WTC11 (cell line): Measurements from ENCODE around the gene TIFAB. TPM values are rescaled to one million over a fixed set of nuclear protein-coding genes. Genes with fewer than 3 reads are reported as not detected.

Source experiments
- ATAC-seq: fragments of 200-7000 bp; cut with Tn5 transposase; 2 replicates; pipeline ENCODE4 v1.10.0; 2021; ENCODE audit warnings: mild to moderate bottlenecking, moderate library complexity
- CTCF ChIA-PET: fragments of 300-600 bp; sonication (Branson Sonifier 250); formaldehyde crosslinking; loops from one replicate; lab custom pipeline; 2021; ENCODE audit warnings: antibody characterized with exemption; lab: Charles Lee
- POLR2A ChIA-PET: fragments of 350-600 bp; sonication (Branson Sonifier 250); formaldehyde crosslinking; loops from one replicate; lab custom pipeline; 2021; ENCODE audit warnings: antibody characterized with exemption; lab: Charles Lee
- DNase-seq: peaks from one replicate; pipeline ENCODE4 v3.0.0; 2021; ENCODE audit warnings: low spot score
- H3K27ac Mint-ChIP-seq: 2 replicates; pipeline ENCODE4 v1.8.0; 2021; ENCODE audit warnings: mixed read lengths
- H3K27me3 Mint-ChIP-seq: 2 replicates; pipeline ENCODE4 v1.8.0; 2021; ENCODE audit warnings: low read depth, mild to moderate bottlenecking, moderate library complexity, mixed read lengths
- H3K36me3 Mint-ChIP-seq: 2 replicates; pipeline ENCODE4 v1.8.0; 2021; ENCODE audit warnings: mixed read lengths
- H3K4me1 Mint-ChIP-seq: 2 replicates; pipeline ENCODE4 v1.8.0; 2022; ENCODE audit warnings: mixed read lengths
- H3K4me3 Mint-ChIP-seq: 2 replicates; pipeline ENCODE4 v1.8.0; 2021; ENCODE audit warnings: mild to moderate bottlenecking, moderate library complexity, mixed read lengths
- H3K9me3 Mint-ChIP-seq: 2 replicates; pipeline ENCODE4 v1.8.0; 2021; ENCODE audit warnings: mixed read lengths
- AFF4 ChIP-seq: sonication (generic); formaldehyde crosslinking; IDR thresholded peaks from 2 replicates; pipeline ENCODE4 v1.8.1; 2023; ENCODE audit warnings: mild to moderate bottlenecking, missing genetic modification reagents, borderline replicate concordance
- CDX4 ChIP-seq: fragments of 250-450 bp; sonication (Bioruptor Pico); IDR thresholded peaks from 2 replicates; pipeline ENCODE4 v1.9.0; 2021; ENCODE audit warnings: moderate library complexity, mild to moderate bottlenecking, inconsistent platforms, borderline replicate concordance
- FOXJ3 ChIP-seq: sonication (generic); formaldehyde crosslinking; IDR thresholded peaks from 2 replicates; pipeline ENCODE4 v1.9.0; 2021; ENCODE audit warnings: missing genetic modification reagents, mild to moderate bottlenecking, borderline replicate concordance
- HMGXB4 ChIP-seq: sonication (generic); formaldehyde crosslinking; IDR thresholded peaks from 2 replicates; pipeline ENCODE4 v1.8.1; 2023; ENCODE audit warnings: mild to moderate bottlenecking, moderate library complexity, missing genetic modification reagents
- PRDM15 ChIP-seq: sonication (generic); formaldehyde crosslinking; IDR thresholded peaks from 2 replicates; pipeline ENCODE4 v1.8.0; 2022; ENCODE audit warnings: missing genetic modification reagents
- TEAD1 ChIP-seq: sonication (generic); formaldehyde crosslinking; IDR thresholded peaks from 2 replicates; pipeline ENCODE4 v1.8.0; 2022; ENCODE audit warnings: mild to moderate bottlenecking, missing genetic modification reagents
- ZNF317 ChIP-seq: sonication (generic); formaldehyde crosslinking; IDR thresholded peaks from 2 replicates; pipeline ENCODE4 v1.8.1; 2023; ENCODE audit warnings: low read depth, mild to moderate bottlenecking, moderate library complexity, missing genetic modification reagents, borderline replicate concordance
- ZNF532 ChIP-seq: fragments of 250-450 bp; sonication (Bioruptor Pico); IDR thresholded peaks from 2 replicates; pipeline ENCODE4 v1.9.0; 2021; ENCODE audit warnings: mild to moderate bottlenecking, borderline replicate concordance
- total RNA-seq: library from RNA; stranded (reverse); gene quantifications from 3 replicates; pipeline ENCODE4 v1.2.3, GENCODE V29; 2021

The TIFAB gene
- total RNA-seq, 1 experiment from 2014 or later: not detected

GRCh38 chr5:135458921-135459331, 6.8 kb upstream of the TIFAB start (continued):
- TF ChIP-seq ZNF532 (CRISPR knock-in tag) (no peak), FOXJ3 (no peak), HMGXB4 (CRISPR knock-in tag) (no peak), AFF4 (CRISPR knock-in tag) (no peak), CDX4 (CRISPR knock-in tag) (no peak)

GRCh38 chr5:135458356-135458755, 6.2 kb upstream of the TIFAB start:
- Mint-ChIP-seq H3K4me3 (no peak overlapping the region), H3K9me3 (no peaks in the 10 kb centered on the region), H3K4me1 (peaks cover 4% of the 10 kb centered on the region; the same call in 1 of the 2 replicates), H3K27ac (no peak overlapping the region)
- POLR2A ChIA-PET: no interaction called here
- no peak for DNase-seq
- TF ChIP-seq TEAD1 (CRISPR knock-in tag) (no peak), PRDM15 (CRISPR knock-in tag) (no peak), ZNF317 (no peak)
- TF ChIP-seq, all 79 proteins: peak for 0
- Mint-ChIP-seq H3K27me3 (peaks cover 55% of the 10 kb centered on the region), H3K36me3 (no peaks in the 10 kb centered on the region)
- CTCF ChIA-PET: interaction anchor here (0.9 to 11.9 kb wide), 25 partner anchors 8 to 452 kb away, joined by 3 to 524 read pairs (median 7); partner anchors contain the start of genes DCANP1 and SLC25A48
- no peak for ATAC-seq
